GM19452 (cell line): ENCODE data around the gene LRRC4C.
"Not testable (repeated sequence)": the region's sequence is repeated elsewhere in the genome, so short reads cannot be mapped to it uniquely, and the experiment has no call there.

Experiments
- ATAC-seq: cut with Tn5 transposase; IDR thresholded peaks from one replicate; pipeline ENCODE4 v1.9.1; 2021; ENCODE audit not compliant: unreplicated experiment

Gene LRRC4C

GRCh38 chr11:40894501-40894900 is 565.0 kb downstream of the LRRC4C start:
- no peak for ATAC-seq

- no peak for ATAC-seq
These were observed 574.0 kb downstream of the LRRC4C start for GRCh38 chr11:40885250-40885954.

GRCh38 chr11:40882301-40882700 is 577.2 kb downstream of the LRRC4C start:
- no peak for ATAC-seq

GRCh38 chr11:40879911-40880310 is 579.5 kb downstream of the LRRC4C start:
- ATAC-seq, result no peak

GRCh38 chr11:40877981-40878380 is 581.5 kb downstream of the LRRC4C start:
- ATAC-seq, result no peak

- no peak for ATAC-seq
These were observed 582.2 kb downstream of the LRRC4C start for GRCh38 chr11:40877256-40877655.

- no peak for ATAC-seq
These were observed 591.3 kb downstream of the LRRC4C start for GRCh38 chr11:40867991-40868632.

GRCh38 chr11:40857754-40858153 is 601.7 kb downstream of the LRRC4C start:
- ATAC-seq, result not testable (repeated sequence)

- no peak for ATAC-seq
These were observed 616.6 kb downstream of the LRRC4C start for GRCh38 chr11:40842750-40843339.

- no peak for ATAC-seq
These were observed 618.2 kb downstream of the LRRC4C start for GRCh38 chr11:40841231-40841630.

- no peak for ATAC-seq
These were observed 621.2 kb downstream of the LRRC4C start for GRCh38 chr11:40838181-40838683.

- no peak for ATAC-seq
These were observed 632.3 kb downstream of the LRRC4C start for GRCh38 chr11:40827116-40827515.

- ATAC-seq, result no peak
These were observed 632.9 kb downstream of the LRRC4C start for GRCh38 chr11:40826601-40827000.

- no peak for ATAC-seq
These were observed 634.1 kb downstream of the LRRC4C start for GRCh38 chr11:40825201-40825834.

- ATAC-seq, result no peak
These were observed 640.2 kb downstream of the LRRC4C start for GRCh38 chr11:40819230-40819629.

GRCh38 chr11:40816976-40817375 is 642.5 kb downstream of the LRRC4C start:
- no peak for ATAC-seq

- no peak for ATAC-seq
These were observed 661.5 kb downstream of the LRRC4C start for GRCh38 chr11:40797981-40798380.

GRCh38 chr11:40787224-40787623 is 672.2 kb downstream of the LRRC4C start:
- no peak for ATAC-seq

GRCh38 chr11:40763046-40763445 is 696.4 kb downstream of the LRRC4C start:
- ATAC-seq, result no peak

- no peak for ATAC-seq
These were observed 700.1 kb downstream of the LRRC4C start for GRCh38 chr11:40759341-40759740.

- ATAC-seq, result no peak
These were observed 705.2 kb downstream of the LRRC4C start for GRCh38 chr11:40754297-40754696.

- ATAC-seq, result no peak
These were observed 713.2 kb downstream of the LRRC4C start for GRCh38 chr11:40746282-40746681.
